Activated naive CD8-positive, alpha-beta T cell treated with anti-CD3 and anti-CD28 coated beads for 36 hours (primary cell): ENCODE results near the gene MKI67. TPM values are rescaled to one million over a fixed set of nuclear protein-coding genes. Genes with fewer than 3 reads are reported as not detected.
"Not testable (repeated sequence)": the region's sequence is repeated elsewhere in the genome, so short reads cannot be mapped to it uniquely, and the experiment has no call there.

Experiments used
- DNase-seq: peaks from one replicate; pipeline ENCODE4 v3.0.0; 2021
- H3K27ac Mint-ChIP-seq: one replicate; pipeline ENCODE4 v1.8.0; 2022; ENCODE audit warnings: mild to moderate bottlenecking, moderate library complexity, mixed read lengths
- H3K27me3 Mint-ChIP-seq: one replicate; pipeline ENCODE4 v1.8.0; 2022; ENCODE audit warnings: mild to moderate bottlenecking, mixed read lengths
- H3K36me3 Mint-ChIP-seq: one replicate; pipeline ENCODE4 v1.8.0; 2021; ENCODE audit warnings: mild to moderate bottlenecking, mixed read lengths
- H3K4me1 Mint-ChIP-seq: one replicate; pipeline ENCODE4 v1.8.0; 2021; ENCODE audit warnings: mixed read lengths
- H3K4me3 Mint-ChIP-seq: one replicate; pipeline ENCODE4 v1.8.0; 2022; ENCODE audit warnings: mild to moderate bottlenecking, moderate library complexity, mixed read lengths
- H3K9me3 Mint-ChIP-seq: one replicate; pipeline ENCODE4 v1.8.0; 2022; ENCODE audit warnings: mixed read lengths
- total RNA-seq, 2 experiments: library from RNA; stranded (reverse); gene quantifications; one replicate each; pipeline ENCODE4 v1.2.3, GENCODE V29; 2021

MKI67 gene
- total RNA-seq, 2 experiments from 2014 or later, result 196 to 210 TPM

DNA sequence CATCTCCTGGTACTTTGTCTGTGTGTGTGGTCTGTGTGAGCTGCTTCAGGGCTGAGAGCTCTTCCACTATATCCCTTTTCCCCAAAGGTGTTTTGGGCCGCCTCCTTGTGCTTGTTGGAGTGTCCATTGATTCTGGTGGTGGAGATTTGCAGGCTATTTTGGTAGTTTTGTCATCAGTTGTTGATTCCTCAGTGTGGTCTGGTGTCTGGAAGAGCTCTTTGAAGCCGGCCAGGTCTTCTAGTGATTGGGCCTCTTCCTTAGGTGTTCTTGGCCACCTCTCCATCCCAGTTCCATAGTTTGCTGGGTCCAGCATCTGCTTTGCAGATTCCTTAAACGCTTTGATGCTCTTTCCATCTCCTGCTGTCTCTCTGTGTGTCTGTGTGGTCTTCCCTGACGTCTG lies 20.8 kb downstream of the MKI67 start:
- no peak overlapping the region for H3K27ac Mint-ChIP-seq
- H3K36me3 Mint-ChIP-seq, result peaks cover 28% of the 10 kb centered on the region
- H3K9me3 Mint-ChIP-seq, result no peaks in the 10 kb centered on the region
- H3K4me1 Mint-ChIP-seq, result peaks cover 15% of the 10 kb centered on the region
- no peak for DNase-seq
- H3K27me3 Mint-ChIP-seq, result no peaks in the 10 kb centered on the region
- H3K4me3 Mint-ChIP-seq, result no peak overlapping the region

DNA sequence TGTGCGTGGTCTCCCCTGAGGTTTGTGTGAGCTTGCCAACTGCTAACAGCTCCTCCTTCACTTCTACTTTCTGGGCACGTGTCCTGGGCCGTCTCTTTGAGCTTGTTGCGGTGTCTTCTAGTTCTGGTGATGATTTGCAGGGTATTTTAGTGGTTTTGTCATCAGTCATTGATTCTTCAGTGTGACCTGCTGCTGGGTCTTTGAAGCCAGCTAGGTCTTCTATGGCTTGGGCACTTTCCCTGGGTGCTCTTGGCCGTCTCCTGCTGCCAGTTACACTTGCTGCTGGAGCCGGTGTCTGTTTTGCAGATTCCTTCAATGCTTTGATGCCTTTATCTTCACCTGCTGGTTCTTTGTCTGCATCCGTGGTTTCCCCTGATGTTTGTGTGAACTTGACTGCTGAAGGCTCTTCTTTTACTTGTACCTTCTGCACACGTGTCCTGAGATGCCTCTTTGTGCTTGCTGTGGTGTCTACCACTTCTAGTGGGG lies 23.0 kb downstream of the MKI67 start:
- DNase-seq, result no peak
- Mint-ChIP-seq H3K27me3 (no peaks in the 10 kb centered on the region), H3K27ac (no peak overlapping the region), H3K9me3 (no peaks in the 10 kb centered on the region), H3K4me3 (no peak overlapping the region), H3K36me3 (peaks cover 36% of the 10 kb centered on the region), H3K4me1 (peaks cover 15% of the 10 kb centered on the region)

DNA sequence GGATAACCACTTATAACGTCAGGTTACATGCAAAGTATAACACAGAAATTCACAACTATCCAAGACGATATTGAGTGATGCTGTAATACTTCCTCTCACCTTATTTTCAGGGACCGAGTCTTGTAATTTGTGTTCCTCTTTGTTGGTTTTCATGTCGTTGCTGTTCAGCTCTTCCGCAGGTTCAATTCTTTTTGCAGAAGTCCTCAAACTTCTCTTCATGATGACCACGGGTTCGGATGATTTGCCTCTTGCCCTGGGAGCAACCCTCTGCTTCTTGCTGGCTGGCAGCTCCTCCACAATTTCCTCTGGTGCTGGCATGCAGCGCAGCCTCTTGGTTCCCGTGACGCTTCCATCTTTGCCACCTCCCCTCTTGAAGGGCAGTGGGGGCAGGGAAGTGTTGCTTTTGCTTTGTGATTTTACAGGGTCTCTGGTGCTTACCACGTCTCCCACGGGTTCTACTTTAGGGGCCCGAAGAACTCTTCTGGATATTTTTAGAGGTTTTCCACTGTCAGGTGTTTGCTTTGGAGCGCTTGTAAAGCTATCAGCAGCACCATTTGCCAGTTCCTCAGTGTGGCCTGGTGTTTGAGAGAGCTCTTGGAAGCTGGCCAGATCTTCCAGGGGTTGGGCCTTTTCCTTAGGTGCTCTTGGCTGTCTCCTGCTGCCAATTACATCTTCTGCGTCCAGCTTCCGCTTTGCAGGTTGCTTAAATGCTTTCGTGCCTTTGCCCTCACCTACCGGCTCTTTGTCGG lies 23.6 kb downstream of the MKI67 start:
- Mint-ChIP-seq H3K27me3 (no peaks in the 10 kb centered on the region), H3K36me3 (peaks cover 42% of the 10 kb centered on the region), H3K9me3 (no peaks in the 10 kb centered on the region), H3K4me3 (no peak overlapping the region), H3K27ac (no peak overlapping the region), H3K4me1 (peaks cover 16% of the 10 kb centered on the region)
- no peak for DNase-seq

DNA sequence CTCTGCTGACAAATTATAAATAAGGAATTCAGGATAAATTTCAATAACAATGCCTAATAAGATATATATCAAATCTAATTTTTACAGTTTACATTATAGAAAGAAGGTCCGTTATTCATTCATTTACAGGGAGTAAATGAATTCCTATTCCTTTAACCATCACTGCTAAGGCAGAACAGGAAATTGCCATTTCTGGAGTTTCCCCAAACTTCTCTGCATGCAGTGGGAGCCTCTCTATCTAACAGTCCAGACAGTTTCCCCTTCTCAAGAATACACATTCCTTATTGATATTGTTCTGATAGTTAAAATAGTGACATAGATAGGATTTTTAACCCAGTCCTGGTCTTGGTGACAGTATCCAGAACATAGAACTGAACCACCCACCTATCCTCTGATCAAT lies 24.3 kb downstream of the MKI67 start:
- no peak overlapping the region for H3K4me3 Mint-ChIP-seq
- DNase-seq, result no peak
- no peaks in the 10 kb centered on the region for H3K9me3 Mint-ChIP-seq
- H3K4me1 Mint-ChIP-seq, result peaks cover 19% of the 10 kb centered on the region
- H3K36me3 Mint-ChIP-seq, result peaks cover 48% of the 10 kb centered on the region
- no peak overlapping the region for H3K27ac Mint-ChIP-seq
- H3K27me3 Mint-ChIP-seq, result no peaks in the 10 kb centered on the region

DNA sequence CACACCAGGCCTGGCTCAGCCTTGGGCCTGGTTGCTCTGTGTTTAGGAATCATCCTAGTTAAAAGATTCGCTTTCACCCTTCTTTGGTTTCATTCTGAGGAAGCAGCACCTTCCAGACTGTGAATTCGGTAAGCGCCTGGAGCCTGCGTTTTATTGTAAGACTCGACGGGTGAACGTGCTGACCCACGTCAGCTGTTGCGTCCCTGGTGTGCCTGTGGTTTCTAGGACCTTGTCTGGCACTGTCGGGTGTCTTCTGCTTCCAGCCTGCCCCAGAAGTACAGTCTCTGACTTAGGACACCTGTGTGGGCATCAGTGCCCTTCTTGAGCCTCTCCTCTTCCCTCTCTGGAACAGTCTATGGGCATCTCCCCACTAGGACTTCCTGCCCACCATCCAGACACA lies 26.3 kb downstream of the MKI67 start:
- Mint-ChIP-seq H3K4me1 (peaks cover 36% of the 10 kb centered on the region), H3K36me3 (peaks cover 59% of the 10 kb centered on the region), H3K4me3 (no peak overlapping the region), H3K9me3 (no peaks in the 10 kb centered on the region), H3K27me3 (no peaks in the 10 kb centered on the region), H3K27ac (peak overlapping the region; percentile 39)
- no peak for DNase-seq

DNA sequence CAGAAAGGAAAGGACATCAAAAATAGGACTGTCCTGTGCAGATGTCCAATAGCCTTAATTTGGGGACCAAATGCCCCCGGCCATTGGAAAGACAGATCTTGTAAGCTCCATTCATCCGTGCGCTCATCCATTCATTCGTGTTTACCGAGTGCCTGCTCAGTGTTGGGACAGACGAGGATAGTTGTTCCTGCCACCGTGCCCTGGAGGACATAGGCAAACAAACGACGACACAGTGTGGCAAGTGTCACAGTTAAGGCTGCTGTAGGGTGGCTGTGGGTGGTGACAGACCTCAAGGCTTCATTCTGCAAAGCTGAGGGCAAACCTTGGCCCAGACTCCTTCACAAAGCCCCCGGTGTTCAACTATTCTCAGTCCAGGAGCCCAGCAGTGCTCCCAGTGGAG lies 27.6 kb downstream of the MKI67 start:
- Mint-ChIP-seq H3K36me3 (peaks cover 54% of the 10 kb centered on the region), H3K4me1 (peaks cover 30% of the 10 kb centered on the region), H3K4me3 (no peak overlapping the region), H3K9me3 (no peaks in the 10 kb centered on the region), H3K27me3 (no peaks in the 10 kb centered on the region), H3K27ac (no peak overlapping the region)
- DNase-seq, result no peak

DNA sequence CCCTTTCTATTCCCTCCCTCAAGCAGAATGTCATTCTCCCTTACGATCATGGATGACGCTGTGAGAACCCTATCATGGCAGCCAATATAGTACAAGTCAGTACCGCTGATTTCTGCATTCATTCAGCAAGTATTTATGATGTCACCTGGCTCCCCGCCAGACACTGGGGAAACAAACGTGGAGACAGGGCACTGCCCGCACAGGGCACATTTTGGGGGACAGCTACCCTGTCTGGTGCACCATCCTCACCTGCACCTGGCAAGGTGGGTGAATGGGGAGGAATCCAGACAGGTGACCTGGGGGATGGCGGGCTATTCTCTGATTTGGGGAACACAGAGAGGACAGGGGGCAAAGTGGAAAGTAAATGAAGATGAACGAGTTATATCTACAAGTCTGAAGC lies 28.4 kb downstream of the MKI67 start:
- Mint-ChIP-seq H3K4me3 (no peak overlapping the region), H3K9me3 (no peaks in the 10 kb centered on the region), H3K36me3 (peaks cover 46% of the 10 kb centered on the region), H3K27me3 (no peaks in the 10 kb centered on the region), H3K27ac (no peak overlapping the region), H3K4me1 (peaks cover 24% of the 10 kb centered on the region)
- no peak for DNase-seq

DNA sequence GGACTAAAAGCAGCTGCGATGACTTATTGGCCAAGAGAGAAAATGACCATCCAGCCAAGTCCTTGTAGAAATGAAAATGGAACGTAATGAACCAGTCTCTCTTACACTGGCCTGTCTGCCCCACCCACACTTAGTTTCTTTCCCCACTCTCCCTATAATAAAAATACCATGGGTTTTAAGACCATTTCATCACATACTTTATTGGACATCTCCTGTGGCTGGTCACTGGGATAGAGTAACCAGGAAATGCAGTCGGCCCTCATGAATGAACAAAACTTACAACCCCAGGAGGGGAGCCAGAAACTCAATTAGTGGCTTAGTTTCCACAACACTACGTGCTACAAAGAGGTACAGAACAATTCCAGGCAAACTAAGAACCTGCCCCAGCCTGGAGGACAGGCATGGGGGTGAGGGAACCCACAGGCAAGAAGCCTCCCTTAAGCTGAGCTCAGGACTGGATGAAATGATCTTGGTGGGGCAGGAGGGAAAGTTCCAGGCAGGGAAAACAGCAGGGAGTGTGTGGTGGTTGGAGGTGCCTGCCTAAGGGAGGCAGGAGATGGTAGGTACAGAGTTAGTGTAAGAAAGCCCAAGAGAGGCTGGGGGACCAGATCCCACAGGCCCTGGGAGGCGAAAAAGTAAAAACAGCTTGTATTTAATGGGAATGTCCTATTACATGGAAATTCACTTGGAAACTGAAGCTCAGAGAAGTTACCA lies 29.6 kb downstream of the MKI67 start:
- no peak overlapping the region for H3K4me3 Mint-ChIP-seq
- H3K9me3 Mint-ChIP-seq, result no peaks in the 10 kb centered on the region
- H3K4me1 Mint-ChIP-seq, result peaks cover 21% of the 10 kb centered on the region
- H3K36me3 Mint-ChIP-seq, result peaks cover 42% of the 10 kb centered on the region
- H3K27me3 Mint-ChIP-seq, result no peaks in the 10 kb centered on the region
- no peak for DNase-seq
- H3K27ac Mint-ChIP-seq, result no peak overlapping the region

DNA sequence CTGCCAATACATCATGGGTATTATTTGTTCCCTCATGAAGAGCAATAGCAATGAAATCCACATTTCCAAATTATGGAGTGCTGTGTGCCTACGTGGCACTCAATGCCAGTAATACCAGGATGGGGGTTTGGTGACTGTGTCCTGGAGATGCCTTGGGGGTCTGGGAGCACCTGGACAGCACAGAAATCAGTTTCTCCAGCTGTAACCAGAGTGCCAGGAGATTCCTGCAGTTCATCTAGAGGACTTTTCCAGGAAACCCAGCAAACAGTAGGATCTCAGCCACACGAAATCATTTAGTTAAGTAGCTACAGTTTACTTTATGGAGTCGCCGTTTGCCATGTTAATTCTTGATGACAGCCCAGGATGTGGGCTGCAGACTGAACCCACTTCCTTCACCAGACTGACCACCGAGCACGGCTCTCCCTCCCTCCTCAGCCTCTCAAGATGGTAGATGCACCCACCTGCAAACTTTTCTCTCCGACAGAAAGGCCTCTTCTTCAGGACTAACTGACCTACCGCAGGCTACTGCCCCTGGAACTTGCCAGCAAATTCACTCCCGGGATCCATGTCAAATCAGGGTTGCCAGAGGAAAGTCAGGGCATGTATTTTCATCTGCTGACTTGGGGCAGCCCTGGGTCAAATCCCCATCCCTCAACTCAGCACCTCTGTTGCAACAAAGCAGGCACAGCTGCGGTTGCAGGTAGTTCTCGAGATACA lies 30.3 kb downstream of the MKI67 start:
- H3K36me3 Mint-ChIP-seq, result peaks cover 37% of the 10 kb centered on the region
- peak overlapping the region; percentile 29 for H3K4me3 Mint-ChIP-seq
- H3K4me1 Mint-ChIP-seq, result peaks cover 21% of the 10 kb centered on the region

DNA sequence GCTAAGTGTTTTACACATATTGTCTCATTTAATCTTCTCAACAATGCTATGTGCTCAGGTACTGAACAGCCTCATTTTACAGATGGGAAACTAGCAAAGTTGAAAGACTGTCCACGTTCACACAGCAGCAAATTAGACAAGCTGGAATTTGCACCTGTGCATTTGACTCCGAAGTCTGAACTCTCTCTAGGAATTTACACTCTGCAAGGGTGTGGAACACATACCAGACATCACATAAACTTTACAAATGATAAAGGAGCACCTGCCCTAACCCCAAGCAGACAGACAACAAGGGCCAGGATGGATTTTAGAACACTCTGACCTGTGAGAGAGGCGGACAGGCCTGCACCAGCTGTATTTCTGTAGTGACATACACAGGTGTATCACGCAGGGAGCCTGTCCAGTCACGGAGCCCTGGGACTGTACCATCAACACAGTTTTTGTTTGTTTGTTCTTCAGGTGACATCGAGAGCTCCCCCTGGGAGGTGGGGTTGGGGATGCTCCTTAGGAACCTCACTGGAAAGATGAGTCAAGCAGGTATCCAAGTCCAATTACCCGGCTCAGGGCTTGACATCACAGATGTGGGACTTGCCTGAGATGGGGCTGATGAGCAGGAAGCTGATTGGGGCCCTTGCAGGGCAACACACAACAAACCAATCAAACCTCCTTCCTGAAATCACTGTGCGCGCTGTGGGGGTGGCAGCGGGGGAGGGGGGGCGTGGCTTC lies 31.0 kb downstream of the MKI67 start:
- peaks cover 21% of the 10 kb centered on the region for H3K4me1 Mint-ChIP-seq
- peaks cover 3% of the 10 kb centered on the region for H3K27me3 Mint-ChIP-seq
- no peak overlapping the region for H3K4me3 Mint-ChIP-seq
- H3K9me3 Mint-ChIP-seq, result no peaks in the 10 kb centered on the region
- no peak overlapping the region for H3K27ac Mint-ChIP-seq
- DNase-seq, result peak; percentile 19
- H3K36me3 Mint-ChIP-seq, result peaks cover 34% of the 10 kb centered on the region

More for the DNA sequence above, 30.3 kb downstream of the MKI67 start:
- no peaks in the 10 kb centered on the region for H3K27me3 Mint-ChIP-seq
- H3K27ac Mint-ChIP-seq, result peak overlapping the region; percentile 76
- DNase-seq, result peak; percentile 21
- H3K9me3 Mint-ChIP-seq, result no peaks in the 10 kb centered on the region

DNA sequence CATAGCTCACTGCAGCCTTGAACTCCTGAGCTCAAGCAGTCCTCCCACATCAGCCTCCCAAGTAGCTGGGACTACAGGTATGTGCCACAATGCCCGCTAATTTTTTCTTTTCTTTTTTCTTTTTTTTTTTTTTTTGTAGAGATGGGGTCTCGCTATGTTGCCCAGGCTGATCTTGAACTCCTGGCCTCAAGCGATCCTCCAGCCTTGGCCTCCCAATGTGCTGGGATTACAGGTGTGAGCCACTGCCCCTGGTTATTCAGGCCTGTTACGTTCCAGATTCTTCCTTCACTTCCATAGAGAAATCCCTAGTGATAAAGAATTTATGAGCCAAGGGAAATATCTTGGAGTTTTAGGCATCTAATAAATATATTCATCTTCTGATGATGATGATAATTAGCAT lies 31.6 kb downstream of the MKI67 start:
- not testable (repeated sequence) for H3K27ac Mint-ChIP-seq, DNase-seq, H3K27me3 Mint-ChIP-seq, H3K4me3 Mint-ChIP-seq, H3K9me3 Mint-ChIP-seq
- Mint-ChIP-seq H3K4me1 (peaks cover 21% of the 10 kb centered on the region), H3K36me3 (peaks cover 32% of the 10 kb centered on the region)

DNA sequence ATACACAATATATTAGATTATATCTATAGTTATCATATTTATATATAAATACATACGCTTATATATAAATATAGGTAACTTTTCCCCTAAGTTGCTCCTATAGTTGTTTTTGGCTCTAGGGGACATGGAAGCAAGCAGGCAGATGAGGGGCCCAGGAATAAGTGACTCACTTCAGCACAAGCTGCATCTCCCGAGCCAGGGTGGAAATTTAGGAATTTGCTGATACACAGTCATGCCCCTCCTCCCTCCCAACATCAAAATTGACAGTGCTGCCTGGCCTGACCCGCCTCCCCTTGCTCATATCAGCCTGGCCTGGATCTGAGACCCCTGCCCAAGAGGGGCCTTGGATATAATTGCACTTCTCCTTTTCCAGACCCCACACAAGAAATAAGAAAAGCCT lies 33.8 kb downstream of the MKI67 start:
- H3K4me3 Mint-ChIP-seq, result no peak overlapping the region
- peaks cover 3% of the 10 kb centered on the region for H3K27me3 Mint-ChIP-seq
- H3K36me3 Mint-ChIP-seq, result peaks cover 15% of the 10 kb centered on the region
- no peak overlapping the region for H3K27ac Mint-ChIP-seq
- no peaks in the 10 kb centered on the region for H3K9me3 Mint-ChIP-seq
- no peak for DNase-seq
- peaks cover 22% of the 10 kb centered on the region for H3K4me1 Mint-ChIP-seq

DNA sequence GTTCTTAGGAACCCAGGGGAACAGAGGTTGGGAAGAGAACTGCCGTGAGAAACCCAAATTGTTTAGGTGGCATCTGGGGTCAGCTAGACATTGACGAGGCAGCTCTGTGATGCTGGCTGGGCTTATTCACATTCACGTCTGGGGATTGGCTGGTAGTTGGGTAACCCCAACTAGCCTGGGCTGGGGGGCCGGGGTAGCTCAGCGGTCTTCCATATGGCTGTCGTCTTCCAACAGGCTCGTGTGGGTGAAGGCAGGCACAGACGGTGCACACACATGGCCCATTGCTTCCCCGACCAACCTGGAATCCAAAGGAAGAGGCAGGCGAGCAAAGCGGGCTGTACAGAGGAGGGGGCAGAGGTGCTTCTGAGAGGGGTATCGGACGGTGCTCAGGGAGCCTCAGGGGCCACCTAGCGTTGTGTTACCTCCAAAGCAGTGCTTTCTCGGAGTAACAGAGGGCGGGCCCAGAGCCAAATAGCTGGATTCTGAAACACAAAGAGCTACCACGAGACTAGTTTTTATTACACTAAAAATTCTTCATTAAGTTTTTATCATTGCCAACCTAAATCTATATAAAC lies 34.5 kb downstream of the MKI67 start:
- H3K36me3 Mint-ChIP-seq, result peaks cover 9% of the 10 kb centered on the region
- peaks cover 3% of the 10 kb centered on the region for H3K27me3 Mint-ChIP-seq
- no peak overlapping the region for H3K27ac Mint-ChIP-seq
- no peaks in the 10 kb centered on the region for H3K9me3 Mint-ChIP-seq
- no peak overlapping the region for H3K4me3 Mint-ChIP-seq
- no peak for DNase-seq
- peaks cover 19% of the 10 kb centered on the region for H3K4me1 Mint-ChIP-seq

DNA sequence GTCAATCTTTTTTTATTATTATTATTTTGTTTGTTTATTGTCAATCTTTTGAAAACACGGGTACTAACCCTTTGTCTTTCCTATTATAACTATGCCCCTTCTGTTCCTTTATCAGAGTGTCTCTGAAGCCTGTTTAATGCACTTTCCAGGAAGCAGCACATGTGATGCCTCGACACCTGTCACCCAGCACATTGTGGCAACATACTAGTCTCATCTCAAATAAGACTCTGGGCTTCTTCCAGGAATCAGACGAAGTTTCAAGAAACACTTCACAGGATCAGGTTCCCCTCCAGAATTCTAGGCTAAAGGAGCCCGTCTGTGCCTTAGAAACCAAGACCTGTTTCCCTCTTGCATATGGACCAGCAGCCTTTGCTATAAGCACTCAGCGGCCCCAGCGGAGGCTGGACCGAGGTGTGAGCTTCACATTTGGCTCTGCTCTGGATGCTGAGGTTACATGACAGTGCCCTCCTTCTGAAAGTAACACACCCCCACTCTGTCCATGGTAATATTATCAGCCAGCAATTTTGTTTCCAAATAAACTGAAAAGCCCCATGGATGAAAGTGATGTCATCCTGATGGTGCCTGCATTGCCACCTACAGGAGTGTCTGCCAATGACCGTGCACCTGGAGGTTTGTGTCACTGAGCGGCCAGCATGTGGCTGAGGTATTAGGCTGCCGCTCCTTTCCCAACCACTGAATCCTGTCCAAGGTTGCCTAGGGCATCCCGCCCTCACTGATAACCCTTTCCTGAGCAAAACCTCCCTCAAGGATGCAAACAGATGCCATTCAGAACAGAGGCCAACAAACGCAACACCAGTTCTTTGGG lies 38.1 kb downstream of the MKI67 start:
- no peak for DNase-seq
- Mint-ChIP-seq H3K9me3 (no peaks in the 10 kb centered on the region), H3K4me1 (peaks cover 3% of the 10 kb centered on the region), H3K27ac (no peak overlapping the region), H3K4me3 (no peak overlapping the region), H3K27me3 (peaks cover 3% of the 10 kb centered on the region), H3K36me3 (peaks cover 2% of the 10 kb centered on the region)
